Testis (tissue), 3 donors: ENCODE measurements around the gene METTL25. TPM values are rescaled to one million over a fixed set of nuclear protein-coding genes. Genes with fewer than 3 reads are reported as not detected.

Experiments used
- DNase-seq: peaks from one replicate; pipeline ENCODE4 v3.0.0-alpha.2; 2019
- H3K27ac ChIP-seq, 2 donors: fragments of 200-600 bp; sonication (generic); one replicate each; pipeline ENCODE4 v1.5.1; 2019
- H3K27me3 ChIP-seq: fragments of 200-600 bp; sonication (generic); one replicate; pipeline ENCODE4 v1.5.1; 2019
- H3K36me3 ChIP-seq: fragments of 200-600 bp; sonication (generic); one replicate; pipeline ENCODE4 v1.5.1; 2017; ENCODE audit warnings: low read depth; ENCODE audit errors: missing control alignments
- H3K4me1 ChIP-seq: fragments of 200-600 bp; sonication (generic); one replicate; pipeline ENCODE4 v1.5.1; 2019
- H3K4me3 ChIP-seq, 2 donors: fragments of 200-600 bp; sonication (generic); one replicate each; pipeline ENCODE4 v1.5.1; 2017 to 2019
- H3K9me3 ChIP-seq: fragments of 200-600 bp; sonication (generic); one replicate; pipeline ENCODE4 v1.5.1; 2017
- CTCF ChIP-seq, 3 experiments: fragments of 450-650 bp in 2 of 3; fragments of 200-600 bp in 1 of 3; sonication (generic) in 1 of 3; IDR thresholded peaks; one replicate each; pipeline ENCODE4 v1.5.1; 2016 to 2019; ENCODE audit warnings: antibody characterized with exemption in 3 of 3, mild to moderate bottlenecking in 2 of 3, moderate library complexity in 1 of 3
- POLR2A ChIP-seq: fragments of 450-650 bp; IDR thresholded peaks from one replicate; pipeline ENCODE4 v1.6.1; 2017; ENCODE audit warnings: antibody characterized with exemption, mild to moderate bottlenecking, moderate library complexity
- WGBS, 2 donors: methylation state at CpG; one replicate each; pipeline ENCODE4 v1.1.5; 2018; 5-methylcytosine and 5-hydroxymethylcytosine counted together
- intact Hi-C: fragments of 100-400 bp; cut with DNase I; formaldehyde crosslinking; loops from one replicate; pipeline ENCODE4 v1.15.1; 2023; ENCODE audit warnings: low total_unique reads
- polyA plus RNA-seq: library from polyadenylated mRNA; stranded (reverse); fragments of 350-450 nt; fragmentation: Illumina TruSeq; extraction: RNeasy Lipid Tissue Mini Kit (QIAGEN cat#74804); gene quantifications from one replicate; pipeline ENCODE4 v1.2.3, GENCODE V29; 2014; ENCODE audit warnings: low read depth, low replicate concordance; ENCODE audit not compliant: insufficient read depth
- total RNA-seq, 2 donors: library from RNA; depleted of rRNA; stranded (reverse); fragments of >200 nt; gene quantifications; one replicate each; pipeline ENCODE4 v1.2.3, GENCODE V29; 2016

Gene METTL25
- total and polyA plus RNA-seq, 3 donors from 2014 or later: 9.0 to 11.3 (median 10.8) TPM

GRCh38 chr12:82398879-82399278 lies 40.5 kb downstream of the METTL25 start:
- Histone ChIP-seq H3K9me3 (no peaks in the 10 kb centered on the region), H3K27ac (no peak overlapping the region), H3K4me1 (no peaks in the 10 kb centered on the region), H3K36me3 (no peaks in the 10 kb centered on the region), H3K27me3 (no peaks in the 10 kb centered on the region), H3K4me3 (no peak overlapping the region)
- no peak for DNase-seq
- intact Hi-C loops: no loop called here
- TF ChIP-seq POLR2A (no peak), CTCF (IDR thresholded peaks at IDR 0.05) (no peak)

- Histone ChIP-seq H3K36me3 (no peaks in the 10 kb centered on the region), H3K9me3 (no peaks in the 10 kb centered on the region), H3K27ac (no peak overlapping the region), H3K4me1 (no peaks in the 10 kb centered on the region), H3K27me3 (no peaks in the 10 kb centered on the region), H3K4me3 (no peak overlapping the region)
- intact Hi-C loops: no loop called here
- WGBS, 2 donors: 79 to 80% methylated on average over 2 of the region's 2 CpGs
- TF ChIP-seq CTCF (IDR thresholded peaks at IDR 0.05) (no peak), POLR2A (no peak)
- no peak for DNase-seq
These were observed 42.5 kb downstream of the METTL25 start for GRCh38 chr12:82400819-82401218.

GRCh38 chr12:82406651-82407050 lies 48.3 kb downstream of the METTL25 start:
- no peak overlapping the region for H3K27ac ChIP-seq
- intact Hi-C loops: no loop called here
- H3K36me3 ChIP-seq: no peaks in the 10 kb centered on the region
- H3K27me3 ChIP-seq: no peaks in the 10 kb centered on the region
- no peak for DNase-seq
- WGBS, 2 donors: 67 to 70% methylated on average over 1 of the region's 1 CpG
- no peaks in the 10 kb centered on the region for H3K9me3 ChIP-seq
- TF ChIP-seq POLR2A (no peak), CTCF (IDR thresholded peaks at IDR 0.05) (no peak)
- no peak overlapping the region for H3K4me3 ChIP-seq
- no peaks in the 10 kb centered on the region for H3K4me1 ChIP-seq

- Histone ChIP-seq H3K4me1 (no peaks in the 10 kb centered on the region), H3K27ac (no peak overlapping the region), H3K36me3 (no peaks in the 10 kb centered on the region), H3K27me3 (no peaks in the 10 kb centered on the region), H3K9me3 (no peaks in the 10 kb centered on the region), H3K4me3 (no peak overlapping the region)
- 45 to 46% methylated on average over 5 of the region's 5 CpGs for WGBS, 2 donors
- no peak for TF ChIP-seq CTCF (IDR thresholded peaks at IDR 0.05)
- intact Hi-C loops: no loop called here
- no peak for DNase-seq
These were observed 49.2 kb downstream of the METTL25 start for GRCh38 chr12:82407481-82407880.

- intact Hi-C loops: no loop called here
- no peak for DNase-seq
- 94 to 100% methylated on average over 1 of the region's 1 CpG for WGBS, 2 donors
- Histone ChIP-seq H3K36me3 (no peaks in the 10 kb centered on the region), H3K4me1 (no peaks in the 10 kb centered on the region), H3K27me3 (no peaks in the 10 kb centered on the region), H3K4me3 (no peak overlapping the region), H3K9me3 (no peaks in the 10 kb centered on the region), H3K27ac (no peak overlapping the region)
- no peak for TF ChIP-seq POLR2A
- TF ChIP-seq CTCF (IDR thresholded peaks at IDR 0.05): no peak
These were observed 50.5 kb downstream of the METTL25 start for GRCh38 chr12:82408844-82409243.
